Hindlimb muscle (tissue), 1 donor: ENCODE results near the gene MDK. TPM values are rescaled to one million over a fixed set of nuclear protein-coding genes. Genes with fewer than 3 reads are reported as not detected.

Experiments
- DNase-seq: peaks from one replicate; pipeline ENCODE4 v3.0.0-alpha.2; 2013
- polyA plus RNA-seq: library from polyadenylated mRNA; unstranded; fragments of 120-200 nt; gene quantifications from one replicate; pipeline ENCODE4 v1.2.1, GENCODE V29; 2013; ENCODE audit not compliant: insufficient read length

The MDK gene
- polyA plus RNA-seq, 1 donor = 185 TPM

DNA sequence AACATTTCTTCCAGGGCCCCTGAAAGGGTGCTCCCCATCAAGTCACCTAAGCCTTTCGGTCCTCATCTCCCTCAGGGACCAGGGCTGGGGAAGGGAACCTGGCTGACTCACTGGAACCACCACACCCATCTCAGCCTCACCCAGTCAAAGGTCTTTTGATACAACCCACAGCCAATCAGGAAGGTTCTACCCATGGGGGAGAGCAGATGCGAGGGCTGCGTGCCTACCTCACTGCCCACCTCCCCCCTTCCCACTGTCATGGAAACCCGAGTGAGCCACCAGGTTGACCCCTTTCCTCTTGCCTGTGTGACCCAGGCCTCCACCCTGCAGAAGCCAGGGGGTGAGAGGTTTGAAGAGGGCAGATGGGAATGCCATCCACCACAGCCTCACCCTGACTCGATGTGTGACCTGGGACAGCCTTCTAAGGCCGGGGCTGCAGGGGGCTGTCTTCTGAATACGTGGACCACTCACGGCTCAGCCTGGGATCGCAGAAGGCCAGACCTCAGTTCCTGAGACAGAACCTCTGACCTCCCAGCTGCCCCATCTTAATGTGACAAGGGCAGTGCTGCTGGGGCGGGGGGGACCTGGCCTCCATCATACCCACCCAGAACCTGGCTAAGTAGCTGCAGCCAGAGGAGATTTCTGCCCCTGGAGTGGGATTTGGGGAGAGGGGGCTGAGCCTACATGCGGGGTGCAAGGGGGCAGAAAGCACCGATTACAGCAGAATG, 2.7 kb downstream of the MDK start:
- no peak for DNase-seq

DNA sequence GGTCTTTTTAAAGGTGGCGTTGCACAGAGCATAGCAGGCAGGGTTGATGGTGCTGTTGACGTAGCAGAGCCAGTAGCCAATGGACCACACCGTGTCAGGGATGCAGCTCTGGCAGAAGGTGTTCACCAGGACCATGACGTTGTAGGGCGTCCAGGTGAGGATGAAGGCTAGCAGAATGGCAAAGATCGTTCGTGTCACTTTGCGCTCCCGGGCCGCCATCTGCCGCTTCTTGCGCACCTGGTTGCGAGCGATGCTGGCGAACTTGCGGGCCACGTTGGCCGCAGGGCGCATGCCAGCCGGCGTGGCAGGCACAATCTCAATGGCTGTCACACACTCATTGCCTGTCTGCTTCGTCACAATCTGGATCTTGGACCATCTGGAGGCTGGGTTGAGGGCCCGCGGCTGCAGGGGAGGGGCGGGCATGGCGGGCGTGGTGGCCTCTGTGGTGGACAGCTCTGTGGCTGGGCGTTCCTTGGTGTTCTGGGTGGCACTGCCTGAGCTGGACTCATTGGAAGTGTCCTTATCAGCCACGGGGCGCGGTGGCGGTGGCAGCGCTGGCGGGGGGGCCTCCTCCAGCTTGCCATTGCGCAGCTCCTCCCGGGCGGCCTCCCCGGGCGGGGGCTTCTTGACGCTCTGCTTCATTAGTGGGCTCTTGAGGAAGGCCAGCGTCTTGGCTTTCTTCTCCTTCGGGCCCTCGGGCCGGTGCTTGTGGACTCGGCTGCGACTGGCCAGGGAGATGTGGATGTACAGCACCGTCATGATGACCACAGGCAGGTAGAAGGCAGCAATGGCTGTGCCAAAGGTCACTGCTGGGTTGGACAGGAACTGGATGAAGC, 3.9 kb downstream of the MDK start:
- no peak for DNase-seq

DNA sequence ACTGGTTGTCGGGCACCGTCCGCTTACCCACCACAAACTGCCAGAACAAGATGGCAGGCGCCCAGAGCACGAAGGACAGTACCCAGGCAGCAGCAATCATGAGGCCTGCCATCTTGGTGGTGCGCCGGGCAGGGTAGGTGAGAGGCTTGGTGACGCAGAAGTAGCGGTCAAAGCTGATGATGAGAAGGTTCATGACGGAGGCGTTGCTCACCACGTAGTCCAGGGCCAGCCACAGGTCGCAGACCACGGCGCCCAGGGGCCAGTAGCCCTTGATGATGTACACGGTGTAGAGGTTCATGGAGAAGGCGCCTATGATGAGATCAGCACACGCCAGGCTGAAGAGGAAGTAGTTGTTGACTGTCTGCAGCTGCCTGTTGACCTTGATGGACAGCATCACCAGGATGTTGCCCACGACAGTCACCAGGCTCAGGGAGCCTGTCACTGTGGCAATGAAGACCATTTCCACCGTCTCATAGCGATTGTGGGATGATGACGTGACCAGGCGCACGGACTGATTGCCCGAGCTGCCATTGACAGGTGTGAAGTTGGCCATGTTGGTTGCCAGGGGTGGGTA, 4.6 kb downstream of the MDK start:
- no peak for DNase-seq

DNA sequence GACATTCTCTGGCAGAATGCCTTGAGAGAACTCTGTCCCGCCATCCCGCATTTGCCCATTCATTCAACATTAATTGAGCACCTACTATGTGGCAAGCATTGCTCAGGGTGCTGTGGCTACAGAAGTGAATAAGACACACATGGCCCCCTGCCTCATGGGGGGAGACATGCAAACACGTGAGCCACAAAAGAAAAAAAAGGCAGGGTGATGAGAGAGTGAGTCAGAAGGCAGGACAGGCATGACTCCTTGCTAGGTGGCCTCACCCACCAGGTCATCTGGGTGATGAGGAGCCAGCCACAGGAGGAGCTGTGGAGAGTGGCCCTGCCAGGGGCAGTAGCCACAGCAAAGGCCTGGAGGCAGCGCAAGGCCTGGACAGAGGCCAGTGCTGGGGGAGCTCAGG, 5.2 kb downstream of the MDK start:
- no peak for DNase-seq

DNA sequence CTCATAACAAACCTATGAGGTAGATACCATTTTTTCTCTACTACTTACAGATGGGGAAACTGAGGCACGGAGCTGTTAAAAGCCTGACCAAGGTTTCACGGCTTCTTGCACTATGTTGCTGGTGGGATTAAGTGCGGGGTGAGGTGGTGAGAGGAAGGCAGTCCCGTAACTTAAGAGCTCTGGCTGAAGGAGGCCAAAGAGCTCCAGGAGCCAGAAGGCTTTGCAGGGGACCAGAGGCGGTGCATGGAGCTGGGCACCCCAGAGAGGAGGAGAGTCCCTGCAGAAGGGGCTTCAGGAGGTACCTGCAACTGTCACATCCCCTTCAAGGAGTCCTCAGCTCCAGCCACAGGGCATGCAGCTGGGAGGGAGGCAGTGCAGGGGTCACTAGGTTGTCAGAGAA, 6.0 kb downstream of the MDK start:
- DNase-seq = no peak

DNA sequence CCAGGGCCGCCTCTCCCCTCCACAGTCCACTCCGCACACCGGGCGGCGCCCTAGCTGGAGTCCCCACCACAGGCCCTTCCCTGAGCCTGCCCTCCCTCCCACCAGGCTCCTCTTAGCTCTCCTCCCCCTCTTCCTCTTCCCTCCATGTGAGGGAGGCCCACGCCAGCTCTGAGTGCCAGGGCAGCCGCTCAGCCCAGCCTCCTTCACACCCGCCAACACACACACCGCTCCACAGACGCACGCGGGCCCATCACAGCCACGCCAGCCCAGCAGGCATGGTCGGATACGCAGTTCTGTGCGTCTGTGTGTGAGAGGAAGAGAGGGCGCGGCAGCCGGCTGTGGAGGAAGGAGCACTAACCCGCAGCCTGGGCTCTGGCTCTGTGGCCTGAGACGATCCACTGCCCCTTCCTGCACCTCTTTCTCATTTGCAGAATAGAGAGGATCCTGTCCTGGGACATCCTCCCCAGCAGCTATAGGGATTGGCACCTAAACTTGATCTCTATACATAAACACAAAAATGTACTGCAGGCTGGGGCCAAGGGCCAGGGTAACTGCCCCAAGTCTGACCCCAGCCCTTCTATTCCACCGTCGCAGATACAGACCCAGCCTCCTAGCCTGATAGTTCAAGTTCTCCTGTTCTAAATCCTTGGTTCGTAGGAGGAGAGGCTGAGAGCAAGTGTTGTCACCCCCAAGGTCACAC, 6.6 kb downstream of the MDK start:
- no peak for DNase-seq

DNA sequence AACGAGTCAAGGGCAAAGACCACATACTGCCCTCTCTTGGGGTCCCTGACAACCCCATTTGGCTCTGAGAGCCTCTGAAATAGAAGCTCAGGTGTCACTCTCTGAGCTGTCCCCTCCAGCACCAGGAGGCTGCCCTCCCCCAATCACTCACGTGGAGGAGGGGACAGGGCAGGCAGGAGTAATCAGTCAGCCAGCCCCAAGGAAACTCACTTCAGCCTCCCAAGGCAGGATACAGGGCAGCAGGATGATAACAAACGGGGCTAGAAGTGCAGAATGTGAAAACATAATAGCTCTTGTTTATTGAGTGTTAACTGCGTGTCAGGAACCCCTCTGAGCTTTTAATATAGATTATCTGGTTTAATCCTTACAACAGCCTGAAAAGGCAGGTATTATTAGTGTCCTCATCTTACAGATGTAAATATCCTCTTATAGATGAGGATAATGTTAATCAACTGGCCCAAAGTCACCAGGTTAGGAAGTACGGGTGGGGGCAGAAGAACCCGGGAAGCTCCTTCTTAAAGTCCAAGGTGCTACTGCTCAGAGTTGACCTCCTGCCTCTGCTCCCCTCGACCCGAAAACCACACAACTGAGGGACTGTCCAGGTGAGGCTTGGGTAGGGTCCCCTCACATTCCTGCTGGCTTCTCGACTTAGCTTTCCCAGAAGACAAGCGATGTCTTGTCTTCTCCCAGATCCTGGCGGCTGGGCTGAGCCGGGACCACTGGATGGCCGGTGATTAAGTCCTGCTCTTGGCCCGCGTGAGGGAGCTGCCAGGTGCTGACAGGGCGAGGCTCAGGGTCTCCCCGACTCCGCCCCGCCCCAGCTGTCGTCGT, 7.4 kb downstream of the MDK start:
- DNase-seq = no peak

DNA sequence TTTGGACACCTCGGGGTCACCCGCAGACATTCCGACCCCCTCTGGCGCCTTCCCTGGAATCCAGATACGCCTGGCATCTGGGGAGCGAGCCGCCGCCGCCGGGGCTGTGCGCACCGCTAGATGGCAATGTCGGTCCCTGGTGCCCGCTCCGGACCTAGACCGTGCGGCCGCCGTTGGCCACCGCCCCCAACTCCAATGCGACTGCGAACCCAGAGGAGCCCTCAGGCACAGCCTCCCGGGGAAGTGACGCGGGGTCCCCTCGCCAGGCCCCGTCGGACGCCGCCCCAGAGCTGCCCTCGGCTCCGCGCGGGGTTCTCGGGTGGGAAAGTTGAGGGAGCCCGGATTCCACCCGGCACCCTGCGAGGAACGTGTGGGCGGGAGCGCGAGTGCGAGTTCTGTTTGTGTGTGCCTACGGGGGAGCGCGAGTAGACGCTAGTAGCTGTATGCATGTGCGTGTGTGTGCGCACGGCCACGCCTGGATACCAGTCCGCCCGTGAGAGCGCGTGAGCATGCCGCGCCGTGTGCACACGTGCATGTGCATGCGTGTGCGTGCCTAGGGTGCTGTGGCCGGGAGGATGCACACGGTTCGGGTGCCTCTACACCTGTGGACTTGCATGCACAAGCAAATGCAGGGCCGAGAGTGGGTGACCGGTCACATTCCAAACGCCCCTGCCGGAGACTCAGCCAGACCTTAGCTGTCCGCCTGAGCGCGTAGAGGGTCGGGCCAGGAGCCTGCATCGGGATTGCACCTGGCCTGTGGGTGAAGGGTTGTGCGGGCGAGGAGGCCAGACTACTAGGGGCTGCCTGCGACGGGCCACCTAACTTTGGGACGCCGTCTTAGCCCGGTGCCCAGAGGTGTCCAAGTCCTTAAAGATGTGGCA, 8.2 kb downstream of the MDK start:
- peak; percentile 54 for DNase-seq

DNA sequence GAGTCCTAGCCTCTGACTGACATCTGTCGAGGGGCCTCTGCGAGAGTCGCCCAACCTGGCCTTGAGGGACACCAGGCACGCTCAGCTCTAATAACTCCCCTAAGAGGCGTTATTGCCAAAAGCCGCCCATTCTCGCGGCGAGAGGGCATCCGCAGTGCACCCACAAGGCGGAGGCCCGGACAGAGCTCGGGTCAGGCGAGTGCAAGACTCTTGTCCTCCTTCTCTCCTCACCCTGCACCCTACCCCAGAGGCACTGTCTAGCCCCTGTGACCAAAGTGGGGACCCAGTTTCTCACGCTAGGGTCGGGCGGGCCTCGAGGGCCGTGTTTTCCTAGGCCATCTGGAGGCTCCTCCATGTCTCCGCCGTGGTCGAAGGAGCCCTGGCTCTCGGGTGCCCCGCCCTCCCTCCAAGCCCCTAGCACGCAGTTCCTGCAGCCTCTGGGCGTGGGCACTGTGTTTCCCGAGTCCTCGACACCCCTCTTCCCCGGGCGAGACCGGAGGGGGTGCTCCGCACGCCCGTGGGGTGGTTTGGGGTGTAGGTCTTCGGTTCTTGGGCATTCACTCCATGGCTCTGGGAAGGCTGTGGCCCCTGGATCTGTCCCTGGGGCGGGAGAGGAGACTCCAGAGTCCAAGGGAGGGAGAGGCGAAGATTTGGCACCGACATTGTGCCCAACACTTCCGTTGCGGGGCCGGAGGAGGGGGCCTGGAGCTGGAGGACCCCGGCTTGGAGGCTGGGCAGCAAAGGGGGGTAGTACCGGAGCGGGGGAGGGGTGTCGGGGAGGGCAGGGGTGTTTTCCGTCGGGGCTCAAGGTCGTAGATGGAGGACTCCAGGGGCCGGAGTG, 9.1 kb downstream of the MDK start:
- DNase-seq = no peak

DNA sequence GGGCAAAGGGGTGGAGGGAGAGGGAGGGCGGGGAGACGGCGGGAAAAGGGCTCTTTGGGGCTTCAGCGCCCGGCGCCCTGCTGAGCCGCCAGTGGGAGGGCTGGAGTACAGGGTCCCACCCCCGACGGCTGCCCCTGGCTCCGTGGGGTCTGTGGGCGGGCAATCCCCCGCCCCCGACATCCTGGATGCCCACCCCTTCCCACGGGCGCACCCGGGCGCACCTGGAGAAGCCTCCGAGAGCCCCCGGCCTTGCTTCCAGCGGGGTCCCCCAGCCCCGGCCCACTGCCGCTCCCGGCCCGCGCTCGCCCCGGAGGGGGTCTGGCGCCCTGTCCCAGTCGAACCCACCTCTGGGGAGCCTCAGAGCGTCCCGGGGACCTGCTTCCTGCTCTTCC, 9.7 kb downstream of the MDK start:
- DNase-seq = no peak

DNA sequence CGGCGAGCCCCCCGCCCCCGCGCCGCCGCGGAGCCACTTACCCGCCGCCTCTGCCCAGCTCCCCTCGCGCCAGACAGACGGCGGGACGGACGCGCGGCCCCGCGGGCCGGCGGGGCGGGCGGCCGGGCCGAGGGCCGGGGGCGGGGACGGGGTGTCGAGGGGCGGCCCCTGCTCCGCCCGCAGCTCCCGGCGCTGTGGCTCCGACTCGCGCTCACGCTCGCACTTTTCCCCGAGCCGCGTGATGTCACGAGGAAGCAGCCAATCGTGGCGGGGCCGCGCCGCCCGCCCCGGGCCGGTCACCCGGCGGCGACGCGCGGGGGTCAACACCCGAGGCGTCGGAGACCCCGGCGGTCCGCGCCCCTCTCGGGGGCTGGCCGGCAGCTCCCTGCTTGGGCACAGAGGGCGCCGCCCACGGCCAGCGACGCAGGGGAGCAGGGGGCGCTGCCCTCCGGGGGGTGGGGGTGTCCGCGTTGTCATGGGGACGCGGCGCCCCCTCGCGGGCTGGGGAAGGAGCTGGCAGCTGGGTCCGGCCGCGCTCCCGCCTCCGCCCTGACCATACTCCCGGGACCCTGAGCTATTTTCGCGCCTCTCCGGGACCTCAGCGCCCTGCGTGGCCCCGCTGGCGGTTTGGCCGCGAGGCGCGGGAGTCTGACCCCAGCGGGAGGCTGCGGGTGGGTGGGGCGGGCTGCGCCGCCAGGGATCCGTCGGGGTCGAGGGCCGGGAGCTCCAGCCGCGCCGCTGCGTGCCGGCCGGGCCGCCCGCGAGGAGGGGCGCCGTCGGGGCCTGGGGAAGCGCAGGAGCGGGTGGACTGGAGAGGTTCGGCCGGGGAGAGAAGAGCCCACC, 10.3 kb downstream of the MDK start, which contains the start of gene CHRM4:
CHRM4 (minus strand) TSS at position 199 of the 843 bp plus-strand sequence. CDS start 5,219 bp downstream, outside the sequence.
- no peak for DNase-seq

DNA sequence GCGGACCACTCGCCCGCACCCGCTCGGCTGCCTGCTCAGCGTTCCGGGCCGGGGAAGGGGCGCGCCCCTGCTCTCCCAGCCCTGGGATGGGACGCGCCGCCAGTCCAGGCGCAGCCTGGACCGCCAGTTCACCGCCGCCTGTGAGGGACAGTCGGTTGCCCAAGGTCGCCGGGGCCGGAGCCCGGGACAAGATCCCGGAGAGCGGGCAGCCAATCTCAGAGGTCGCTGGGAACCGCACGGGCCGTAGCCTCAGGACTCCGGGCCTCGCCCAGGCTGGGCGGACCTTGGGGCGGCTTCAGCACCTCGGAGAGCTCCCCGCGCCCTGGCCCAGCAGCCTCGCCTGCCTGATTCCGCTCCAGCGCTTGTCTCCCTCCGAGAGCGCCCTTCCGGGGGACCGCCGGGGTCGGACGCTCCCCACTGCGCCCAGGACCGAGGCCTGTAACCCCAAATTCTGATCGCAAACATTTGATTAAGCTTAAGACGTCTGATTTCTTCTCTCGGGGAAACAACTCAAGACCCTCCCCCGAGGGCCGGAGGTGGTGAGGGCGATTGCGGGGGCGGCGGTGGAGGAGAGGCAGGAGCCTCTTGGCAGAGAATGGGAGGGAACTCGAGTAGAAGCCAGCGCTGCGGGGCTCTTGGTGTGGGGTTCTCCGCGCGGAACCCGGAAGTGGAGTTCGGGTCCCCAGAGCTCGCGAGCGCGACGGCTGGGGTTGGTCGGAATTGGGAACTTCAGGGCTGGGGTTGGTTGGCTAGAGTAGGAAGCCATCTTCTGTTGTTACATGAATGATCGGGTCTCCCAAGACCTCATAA, 11.2 kb downstream of the MDK start:
- DNase-seq = peak; percentile 90

DNA sequence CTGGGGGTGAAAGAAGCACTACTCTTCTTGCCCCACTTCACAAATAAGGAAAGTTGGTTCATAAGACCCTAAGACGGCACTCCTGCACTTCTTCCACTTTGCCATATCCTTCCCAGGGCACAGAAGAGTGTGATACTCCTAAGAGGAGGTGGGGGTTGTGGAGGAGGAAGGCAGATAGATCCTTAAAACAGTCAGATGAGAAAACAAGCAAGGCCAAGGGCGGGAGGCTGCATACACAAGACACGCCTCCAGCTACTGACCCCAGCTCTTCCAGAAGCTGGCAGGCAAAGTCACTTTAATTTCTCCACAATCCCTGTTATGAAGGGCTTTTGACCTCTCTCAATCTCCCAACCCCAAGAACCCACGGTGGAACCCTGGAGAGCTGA, 11.8 kb downstream of the MDK start:
- no peak for DNase-seq

DNA sequence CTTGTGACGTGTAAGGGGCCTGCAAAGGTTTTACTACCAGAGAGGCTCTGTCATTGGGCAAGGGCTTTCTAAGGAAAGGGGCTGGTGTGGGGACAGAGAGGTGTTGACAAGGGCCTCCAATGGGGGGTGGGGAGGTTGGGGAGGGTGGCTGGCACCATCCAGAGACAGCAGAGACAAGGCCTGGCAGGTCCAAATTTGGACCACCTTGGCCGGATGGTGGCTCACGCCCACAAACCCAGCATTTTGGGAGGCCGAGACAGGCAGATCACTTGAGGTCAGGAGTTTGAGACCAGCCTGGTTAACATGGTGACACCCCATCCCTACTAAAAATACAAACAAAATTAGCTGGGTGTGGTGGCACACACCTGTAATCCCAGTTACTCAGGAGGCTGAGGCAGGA, 12.3 kb downstream of the MDK start:
- no peak for DNase-seq

DNA sequence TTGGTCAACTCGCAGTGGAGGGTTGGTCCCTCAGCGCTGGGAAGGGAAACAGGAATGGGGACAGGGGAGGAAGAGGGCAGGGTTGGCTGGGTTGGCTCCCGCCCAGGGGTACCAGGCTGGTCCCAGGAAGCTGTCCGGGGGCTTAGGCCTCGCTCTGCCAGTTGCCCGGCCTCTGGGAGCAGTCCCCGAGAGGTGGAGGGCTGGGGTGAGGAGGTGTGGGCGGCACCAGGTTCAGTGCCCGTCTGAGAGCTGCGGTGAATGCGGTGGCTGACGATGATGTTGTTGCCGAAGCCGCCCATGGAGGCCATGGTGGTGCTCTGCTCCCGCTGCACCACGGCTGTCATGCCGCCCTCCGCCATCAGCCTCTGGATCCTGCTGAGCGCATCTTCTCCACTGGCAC, 16.1 kb downstream of the MDK start:
- no peak for DNase-seq

DNA sequence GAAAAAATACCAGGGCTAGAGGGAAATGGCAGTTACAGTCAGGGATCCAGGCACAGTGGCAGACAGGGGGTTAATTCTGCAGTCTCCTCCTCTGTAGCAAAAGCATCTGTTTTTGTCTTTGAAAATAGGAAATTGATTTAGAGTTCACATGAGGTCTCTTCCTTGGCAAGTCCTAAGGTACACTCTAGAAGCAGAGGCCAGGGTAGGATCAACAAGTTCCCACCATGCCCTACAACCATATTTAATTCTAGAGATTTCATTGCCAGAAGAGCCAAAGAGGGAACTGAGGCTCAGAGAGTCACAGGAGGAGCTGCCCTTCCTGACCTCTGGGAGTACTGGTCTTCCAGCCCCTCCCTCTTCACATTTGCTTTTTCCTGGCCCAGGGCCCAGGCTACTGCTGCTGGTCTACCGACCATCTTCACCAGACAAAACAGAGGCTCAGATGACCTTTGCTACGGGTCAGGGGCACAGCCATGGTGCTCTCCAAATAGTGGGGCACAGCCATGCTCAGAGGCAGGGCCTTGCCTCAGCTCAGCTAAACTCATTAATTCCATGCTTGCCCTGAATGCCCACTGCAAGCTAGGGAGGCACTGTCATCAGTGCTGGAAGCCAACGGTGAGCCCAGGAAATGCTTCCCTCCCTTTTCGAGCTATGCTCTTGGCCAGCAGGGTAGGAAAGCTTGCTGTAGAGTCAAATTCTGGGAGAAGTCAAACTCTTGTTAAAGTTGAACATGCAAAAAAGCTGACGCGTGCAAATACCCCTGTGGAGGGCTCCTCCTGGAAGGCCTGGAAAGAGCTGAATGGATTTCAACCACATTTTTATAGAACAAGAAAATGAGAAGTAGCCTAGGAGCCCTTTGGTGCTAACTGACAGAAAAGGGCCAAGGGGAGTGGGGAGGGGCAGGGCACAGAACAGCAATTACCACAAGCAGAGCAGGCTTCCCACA, 21.8 kb downstream of the MDK start:
- no peak for DNase-seq

DNA sequence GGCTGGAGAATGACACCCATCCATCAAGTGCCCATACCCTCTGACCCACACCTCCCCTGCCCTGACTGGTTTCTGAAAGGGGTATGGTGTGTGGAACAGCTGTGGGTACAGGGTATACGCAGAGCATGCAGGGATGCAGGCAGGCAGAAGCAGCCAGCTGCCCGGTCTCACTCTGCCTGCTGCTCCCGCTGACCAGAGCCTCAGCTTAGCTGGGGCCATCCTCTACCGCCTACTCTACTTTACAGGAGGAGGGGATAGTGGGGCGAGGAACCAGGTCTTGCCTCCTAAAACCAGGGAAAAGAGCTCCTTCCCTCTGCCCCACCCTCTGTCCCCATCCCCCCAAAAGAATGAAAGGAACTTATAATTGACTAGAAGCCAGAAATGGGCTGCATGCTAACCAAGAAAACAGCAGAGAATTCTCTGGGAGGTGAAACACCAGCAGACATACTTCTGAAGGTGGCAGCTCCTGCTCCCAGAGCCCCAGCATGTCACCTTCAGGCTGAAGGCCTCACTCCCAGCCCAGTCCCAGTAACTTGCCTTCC, 23.1 kb downstream of the MDK start:
- no peak for DNase-seq
